CD4-positive, alpha-beta memory T cell (primary cell): ENCODE results near the gene ARAP2. TPM values are rescaled to one million over a fixed set of nuclear protein-coding genes. Genes with fewer than 3 reads are reported as not detected.

ENCODE experiments used
- CTCF ChIA-PET: fragments of 350-600 bp; sonication (Branson Sonifier 250); formaldehyde crosslinking; loops from one replicate; lab custom pipeline; 2021; ENCODE audit warnings: inconsistent platforms; ENCODE audit not compliant: partially characterized antibody; lab: Charles Lee
- POLR2A ChIA-PET: fragments of 350-600 bp; sonication (Branson Sonifier 250); formaldehyde crosslinking; loops from one replicate; lab custom pipeline; 2021; ENCODE audit not compliant: partially characterized antibody; lab: Charles Lee
- DNase-seq, 5 donors: peaks; one replicate each; pipeline versions ENCODE4 v3.0.0 to v3.0.0-alpha.2; 2020 to 2022; ENCODE audit warnings: mixed read lengths in 1 of 5
- H3K27ac ChIP-seq: one replicate; pipeline ENCODE4 v1.7.0; 2013; ENCODE audit warnings: low read depth, low read length
- H3K27me3 ChIP-seq: 2 replicates; pipeline ENCODE4 v1.7.0; 2013; ENCODE audit warnings: mild to moderate bottlenecking, low read length, moderate library complexity; ENCODE audit not compliant: insufficient read depth
- H3K36me3 ChIP-seq: 2 replicates; pipeline ENCODE4 v1.7.0; 2013; ENCODE audit warnings: mild to moderate bottlenecking, low read length, moderate library complexity; ENCODE audit not compliant: insufficient read depth
- H3K4me1 ChIP-seq: 2 replicates; pipeline ENCODE4 v1.7.0; 2013; ENCODE audit warnings: mild to moderate bottlenecking, low read length, moderate library complexity; ENCODE audit not compliant: insufficient read depth
- H3K4me3 ChIP-seq, 2 donors: one replicate each; pipeline ENCODE4 v1.7.0; 2013; ENCODE audit warnings: low read length in 2 of 2, mild to moderate bottlenecking in 1 of 2
- H3K9me3 ChIP-seq, 2 donors: one replicate each; pipeline ENCODE4 v1.7.0; 2013; ENCODE audit warnings: low read length in 2 of 2, control low read depth in 1 of 2; ENCODE audit not compliant: control insufficient read depth in 1 of 2
- H3K27ac Mint-ChIP-seq, 7 donors: one replicate each; pipeline ENCODE4 v1.8.0; 2020 to 2021; ENCODE audit warnings: mixed read lengths in 7 of 7, mild to moderate bottlenecking in 6 of 7, inconsistent platforms in 3 of 7, moderate library complexity in 3 of 7
- H3K27me3 Mint-ChIP-seq, 2 donors: one replicate each; pipeline ENCODE4 v1.8.0; 2020 to 2021; ENCODE audit warnings: mixed read lengths in 2 of 2
- H3K36me3 Mint-ChIP-seq, 2 donors: one replicate each; pipeline ENCODE4 v1.8.0; 2020 to 2021; ENCODE audit warnings: mixed read lengths in 2 of 2, inconsistent platforms in 1 of 2, mild to moderate bottlenecking in 1 of 2
- H3K4me1 Mint-ChIP-seq, 4 donors: one replicate each; pipeline ENCODE4 v1.8.0; 2020 to 2021; ENCODE audit warnings: mixed read lengths in 4 of 4, mild to moderate bottlenecking in 1 of 4
- H3K4me3 Mint-ChIP-seq, 8 donors: one replicate each; pipeline ENCODE4 v1.8.0; 2020 to 2021; ENCODE audit warnings: mixed read lengths in 8 of 8, mild to moderate bottlenecking in 7 of 8, moderate library complexity in 6 of 8, inconsistent platforms in 3 of 8
- H3K9me3 Mint-ChIP-seq, 8 donors: one replicate each; pipeline ENCODE4 v1.8.0; 2020 to 2021; ENCODE audit warnings: mixed read lengths in 8 of 8, mild to moderate bottlenecking in 5 of 8, inconsistent platforms in 3 of 8, moderate library complexity in 1 of 8
- intact Hi-C: fragments of 100-400 bp; cut with micrococcal nuclease; formaldehyde crosslinking; loops from one replicate; pipeline ENCODE4 v1.15.1; 2023
- polyA plus RNA-seq, 2 donors: library from polyadenylated mRNA; unstranded; fragments of 300-500 nt; fragmentation: Illumina TruSeq; gene quantifications; one replicate each; pipeline ENCODE4 v1.2.3, GENCODE V29; 2021
- total RNA-seq, 2 experiments: library from RNA; stranded (reverse); gene quantifications; one replicate each; pipeline ENCODE4 v1.2.3, GENCODE V29; 2021

The ARAP2 gene
- total and polyA plus RNA-seq, 4 experiments from 2014 or later = 19.7 to 97.4 (median 59.3) TPM

- no peak overlapping the region for H3K27ac ChIP-seq
- H3K4me3 Mint-ChIP-seq = no peak overlapping the region
- H3K27me3 Mint-ChIP-seq = no peaks in the 10 kb centered on the region
- peaks cover 0 to 1% (median 0%) of the 10 kb centered on the region in 4 donors for H3K4me1 Mint-ChIP-seq
- no peak overlapping the region for H3K27ac Mint-ChIP-seq
- no peak overlapping the region for H3K4me3 ChIP-seq
- DNase-seq = no peak
- intact Hi-C loops = no loop called here
- CTCF ChIA-PET = no interaction called here
- H3K4me1 ChIP-seq = no peaks in the 10 kb centered on the region
- H3K36me3 Mint-ChIP-seq = peaks cover 12 to 24% of the 10 kb centered on the region in 2 donors
- no peaks in the 10 kb centered on the region for H3K36me3 ChIP-seq
- peaks cover 0 to 8% (median 0%) of the 10 kb centered on the region in 8 donors for H3K9me3 Mint-ChIP-seq
- POLR2A ChIA-PET = no interaction called here
- H3K9me3 ChIP-seq = no peaks in the 10 kb centered on the region
- no peaks in the 10 kb centered on the region for H3K27me3 ChIP-seq
Measured at GRCh38 chr4:36043901-36044300, 200.4 kb downstream of the ARAP2 start.

GRCh38 chr4:36043241-36043640, 201.1 kb downstream of the ARAP2 start:
- H3K27me3 ChIP-seq = no peaks in the 10 kb centered on the region
- no peaks in the 10 kb centered on the region for H3K4me1 ChIP-seq
- Mint-ChIP-seq H3K27ac (no peak overlapping the region), H3K27me3 (no peaks in the 10 kb centered on the region), H3K9me3 (peaks cover 0 to 8% (median 0%) of the 10 kb centered on the region in 8 donors), H3K4me3 (no peak overlapping the region), H3K36me3 (peaks cover 12 to 24% of the 10 kb centered on the region in 2 donors), H3K4me1 (peaks cover 0 to 1% (median 0%) of the 10 kb centered on the region in 4 donors)
- no peak for DNase-seq
- POLR2A ChIA-PET = no interaction called here
- no peaks in the 10 kb centered on the region for H3K9me3 ChIP-seq
- intact Hi-C loops = no loop called here
- H3K27ac ChIP-seq = no peak overlapping the region
- no peak overlapping the region for H3K4me3 ChIP-seq
- H3K36me3 ChIP-seq = no peaks in the 10 kb centered on the region
- CTCF ChIA-PET = no interaction called here

GRCh38 chr4:36042122-36042970, 202.0 kb downstream of the ARAP2 start:
- Histone ChIP-seq H3K9me3 (no peaks in the 10 kb centered on the region), H3K4me3 (no peak overlapping the region), H3K36me3 (no peaks in the 10 kb centered on the region), H3K27me3 (no peaks in the 10 kb centered on the region), H3K27ac (no peak overlapping the region), H3K4me1 (no peaks in the 10 kb centered on the region)
- Mint-ChIP-seq H3K9me3 (peaks cover 0 to 8% (median 0%) of the 10 kb centered on the region in 8 donors), H3K4me1 (peaks cover 0 to 1% (median 0%) of the 10 kb centered on the region in 4 donors), H3K4me3 (no peak overlapping the region), H3K27me3 (no peaks in the 10 kb centered on the region), H3K27ac (no peak overlapping the region), H3K36me3 (peaks cover 12 to 24% of the 10 kb centered on the region in 2 donors)
- intact Hi-C loops = no loop called here
- no peak for DNase-seq
- ChIA-PET CTCF (no interaction called here), POLR2A (no interaction called here)

GRCh38 chr4:36041340-36041739, 203.0 kb downstream of the ARAP2 start:
- intact Hi-C loops = no loop called here
- CTCF ChIA-PET = no interaction called here
- Histone ChIP-seq H3K9me3 (no peaks in the 10 kb centered on the region), H3K36me3 (no peaks in the 10 kb centered on the region), H3K27ac (no peak overlapping the region), H3K4me3 (no peak overlapping the region), H3K4me1 (no peaks in the 10 kb centered on the region), H3K27me3 (no peaks in the 10 kb centered on the region)
- Mint-ChIP-seq H3K27me3 (no peaks in the 10 kb centered on the region), H3K9me3 (peaks cover 0 to 8% (median 0%) of the 10 kb centered on the region in 8 donors), H3K4me3 (no peak overlapping the region), H3K27ac (no peak overlapping the region), H3K36me3 (peaks cover 12 to 24% of the 10 kb centered on the region in 2 donors), H3K4me1 (peaks cover 0 to 1% (median 0%) of the 10 kb centered on the region in 4 donors)
- POLR2A ChIA-PET = no interaction called here
- DNase-seq = no peak

GRCh38 chr4:36039026-36039425, 205.3 kb downstream of the ARAP2 start:
- CTCF ChIA-PET = no interaction called here
- Histone ChIP-seq H3K9me3 (no peaks in the 10 kb centered on the region), H3K36me3 (no peaks in the 10 kb centered on the region), H3K4me1 (no peaks in the 10 kb centered on the region), H3K27me3 (no peaks in the 10 kb centered on the region), H3K27ac (no peak overlapping the region), H3K4me3 (no peak overlapping the region)
- no peak for DNase-seq
- Mint-ChIP-seq H3K4me3 (no peak overlapping the region), H3K36me3 (peaks cover 15 to 23% of the 10 kb centered on the region in 2 donors), H3K27me3 (no peaks in the 10 kb centered on the region), H3K9me3 (peaks cover 0 to 10% (median 3%) of the 10 kb centered on the region in 8 donors), H3K4me1 (peaks cover 0 to 1% (median 0%) of the 10 kb centered on the region in 4 donors), H3K27ac (no peak overlapping the region)
- intact Hi-C loops = no loop called here
- POLR2A ChIA-PET = no interaction called here

GRCh38 chr4:36038491-36038890, 205.8 kb downstream of the ARAP2 start:
- Histone ChIP-seq H3K4me1 (no peaks in the 10 kb centered on the region), H3K27ac (no peak overlapping the region), H3K4me3 (no peak overlapping the region), H3K9me3 (no peaks in the 10 kb centered on the region), H3K36me3 (no peaks in the 10 kb centered on the region), H3K27me3 (no peaks in the 10 kb centered on the region)
- Mint-ChIP-seq H3K36me3 (peaks cover 15 to 21% of the 10 kb centered on the region in 2 donors), H3K9me3 (peaks cover 0 to 11% (median 4%) of the 10 kb centered on the region in 8 donors), H3K27ac (no peak overlapping the region), H3K27me3 (no peaks in the 10 kb centered on the region), H3K4me3 (no peak overlapping the region), H3K4me1 (peaks cover 0 to 1% (median 0%) of the 10 kb centered on the region in 4 donors)
- POLR2A ChIA-PET = no interaction called here
- intact Hi-C loops = no loop called here
- DNase-seq = no peak
- CTCF ChIA-PET = no interaction called here

- POLR2A ChIA-PET = no interaction called here
- CTCF ChIA-PET = interaction anchor here (1.2 kb wide), 1 partner anchor 9 kb away, joined by 4 read pairs; no protein-coding TSS in a partner anchor
- H3K4me1 ChIP-seq = no peaks in the 10 kb centered on the region
Measured at GRCh38 chr4:36037127-36037526, 207.2 kb downstream of the ARAP2 start.

More at GRCh38 chr4:36037127-36037526, 207.2 kb downstream of the ARAP2 start:
- peaks cover 0 to 18% (median 7%) of the 10 kb centered on the region in 8 donors for H3K9me3 Mint-ChIP-seq
- intact Hi-C loops = no loop called here
- no peaks in the 10 kb centered on the region for H3K27me3 Mint-ChIP-seq
- no peak overlapping the region for H3K27ac Mint-ChIP-seq
- Histone ChIP-seq H3K9me3 (no peaks in the 10 kb centered on the region), H3K4me3 (no peak overlapping the region), H3K27ac (no peak overlapping the region), H3K27me3 (no peaks in the 10 kb centered on the region), H3K36me3 (no peaks in the 10 kb centered on the region)
- peaks cover 0 to 1% (median 0%) of the 10 kb centered on the region in 4 donors for H3K4me1 Mint-ChIP-seq
- H3K36me3 Mint-ChIP-seq = peaks cover 15 to 20% of the 10 kb centered on the region in 2 donors
- DNase-seq = no peak
- H3K4me3 Mint-ChIP-seq = no peak overlapping the region
